ENCODE data around the gene STXBP4. TPM values are rescaled to one million over a fixed set of nuclear protein-coding genes. Genes with fewer than 3 reads are reported as not detected.

Gene STXBP4
- total and polyA plus RNA-seq, 2 experiments from 2014 or later: 25.0 to 52.1 TPM

GRCh38 chr17:55122114-55122513 lies 153.5 kb downstream of the STXBP4 start:
- H3F3A ChIP-seq (replicated peaks; ENCODE audit: low read depth): no peaks in the 10 kb centered on the region
- no peaks in the 10 kb centered on the region for H3K4me1 Mint-ChIP-seq
- ATAC-seq (no peak), DNase-seq (ENCODE audit: low spot score) (no peak)
- no peaks in the 10 kb centered on the region for H3K27me3 ChIP-seq (ENCODE audit: insufficient read depth)
- H3K36me3 Mint-ChIP-seq (ENCODE audit: low read depth): no peaks in the 10 kb centered on the region
- no peaks in the 10 kb centered on the region for H4K20me1 ChIP-seq (replicated peaks; ENCODE audit: insufficient read depth)
- H3K4me2 ChIP-seq: no peak overlapping the region
- TF ChIP-seq EZH2 (IDR thresholded peaks at IDR 0.05; ENCODE audit: low read depth, unreplicated experiment) (no peak), ZNF462 (CRISPR knock-in tag; IDR thresholded peaks at IDR 0.05) (no peak), ZNF331 (CRISPR knock-in tag; IDR thresholded peaks at IDR 0.05; ENCODE audit: low read depth) (no peak), CTCF (conservative IDR thresholded peaks at IDR 0.05; ENCODE audit: low read depth in 2 of 2) (no peak), CREB1 (CRISPR knock-in tag; IDR thresholded peaks at IDR 0.05; ENCODE audit: low read depth) (no peak), ETS1 (IDR thresholded peaks at IDR 0.05) (no peak), POLR2AphosphoS5 (IDR thresholded peaks at IDR 0.05; ENCODE audit: low read depth) (no peak), NANOG (IDR thresholded peaks at IDR 0.05; ENCODE audit: borderline replicate concordance) (no peak), JUNB (IDR thresholded peaks at IDR 0.05; ENCODE audit: unreplicated experiment) (no peak), ZNF114 (CRISPR knock-in tag; IDR thresholded peaks at IDR 0.05) (no peak), STAT1 (IDR thresholded peaks at IDR 0.05; ENCODE audit: unreplicated experiment) (no peak), REST (IDR thresholded peaks at IDR 0.05; ENCODE audit: unreplicated experiment) (no peak), EZH2phosphoT487 (IDR thresholded peaks at IDR 0.05; ENCODE audit: unreplicated experiment) (no peak)
- H3K4me1 ChIP-seq (ENCODE audit: insufficient read depth): no peaks in the 10 kb centered on the region
- H2AFZ ChIP-seq: no peak overlapping the region
- no peak overlapping the region for H3K4me3 Mint-ChIP-seq
- no peaks in the 10 kb centered on the region for H3K27me3 Mint-ChIP-seq (ENCODE audit: insufficient read depth, low read depth, poor library complexity)
- no peaks in the 10 kb centered on the region for H3K9me3 Mint-ChIP-seq
- H3K36me3 ChIP-seq (ENCODE audit: insufficient read depth): no peaks in the 10 kb centered on the region
- H3K4me3 ChIP-seq: no peak overlapping the region
- no peak overlapping the region for H3K27ac ChIP-seq (ENCODE audit: low read depth)
- H3K9me2 ChIP-seq (ENCODE audit: insufficient read depth): no peaks in the 10 kb centered on the region
- no peak overlapping the region for H3K27ac Mint-ChIP-seq
- no peaks in the 10 kb centered on the region for H3K79me2 ChIP-seq (replicated peaks; ENCODE audit: insufficient read depth)
